GM23338 (cell line): Measurements from ENCODE around the gene NAT14.

ENCODE experiments used
- CTCF ChIP-seq, 2 experiments: fragments of 200-600 bp in 1 of 2; sonication (generic) in 1 of 2; conservative IDR thresholded peaks; 2 replicates each; pipeline versions ENCODE4 v1.5.1 to v1.6.1; 2016 to 2017; ENCODE audit warnings: antibody characterized with exemption in 2 of 2, low read depth in 2 of 2, mild to moderate bottlenecking in 2 of 2, moderate library complexity in 1 of 2
- EZH2phosphoT487 ChIP-seq: fragments of 200-600 bp; sonication (generic); IDR thresholded peaks from one replicate; pipeline ENCODE4 v1.8.1; 2018; ENCODE audit warnings: antibody characterized with exemption; ENCODE audit not compliant: unreplicated experiment

GRCh38 chr19:55477905-55478304 is 7.1 kb upstream of the NAT14 start:
- no peak for TF ChIP-seq CTCF (conservative IDR thresholded peaks at IDR 0.05; ENCODE audit: low read depth in 2 of 2)
- TF ChIP-seq EZH2phosphoT487: no peak
